ENCODE results near the gene DSCAML1.

DSCAML1 gene

GRCh38 chr11:117524468-117525183 lies 272.4 kb downstream of the DSCAML1 start:
- H3K4me3 ChIP-seq (replicated peaks; ENCODE audit: low read depth, low read length) = no peak overlapping the region
- no peak for DNase-seq (ENCODE audit: extremely low read depth, low read depth)
- TF ChIP-seq CTCF (IDR thresholded peaks at IDR 0.05; ENCODE audit: low read depth, low read length, missing control alignments) = no peak

GRCh38 chr11:117523680-117524079 lies 273.3 kb downstream of the DSCAML1 start:
- no peak overlapping the region for H3K4me3 ChIP-seq (replicated peaks; ENCODE audit: low read depth, low read length)
- no peak for TF ChIP-seq CTCF (IDR thresholded peaks at IDR 0.05; ENCODE audit: low read depth, low read length, missing control alignments)
- DNase-seq (ENCODE audit: extremely low read depth, low read depth) = no peak

GRCh38 chr11:117521974-117522373 lies 275.0 kb downstream of the DSCAML1 start:
- H3K4me3 ChIP-seq (replicated peaks; ENCODE audit: low read depth, low read length) = no peak overlapping the region
- TF ChIP-seq CTCF (IDR thresholded peaks at IDR 0.05; ENCODE audit: low read depth, low read length, missing control alignments) = no peak
- DNase-seq (ENCODE audit: extremely low read depth, low read depth) = no peak

GRCh38 chr11:117520966-117521365 lies 276.1 kb downstream of the DSCAML1 start:
- no peak overlapping the region for H3K4me3 ChIP-seq (replicated peaks; ENCODE audit: low read depth, low read length)
- no peak for TF ChIP-seq CTCF (IDR thresholded peaks at IDR 0.05; ENCODE audit: low read depth, low read length, missing control alignments)
- DNase-seq (ENCODE audit: extremely low read depth, low read depth) = no peak

- no peak for TF ChIP-seq CTCF (IDR thresholded peaks at IDR 0.05; ENCODE audit: low read depth, low read length, missing control alignments)
- no peak overlapping the region for H3K4me3 ChIP-seq (replicated peaks; ENCODE audit: low read depth, low read length)
- DNase-seq (ENCODE audit: extremely low read depth, low read depth) = no peak
Measured at GRCh38 chr11:117520201-117520600, 276.8 kb downstream of the DSCAML1 start.

GRCh38 chr11:117519590-117519989 lies 277.4 kb downstream of the DSCAML1 start:
- H3K4me3 ChIP-seq (replicated peaks; ENCODE audit: low read depth, low read length) = no peak overlapping the region
- DNase-seq (ENCODE audit: extremely low read depth, low read depth) = no peak
- TF ChIP-seq CTCF (IDR thresholded peaks at IDR 0.05; ENCODE audit: low read depth, low read length, missing control alignments) = no peak

GRCh38 chr11:117519170-117519569 lies 277.8 kb downstream of the DSCAML1 start:
- no peak for DNase-seq (ENCODE audit: extremely low read depth, low read depth)
- no peak for TF ChIP-seq CTCF (IDR thresholded peaks at IDR 0.05; ENCODE audit: low read depth, low read length, missing control alignments)
- no peak overlapping the region for H3K4me3 ChIP-seq (replicated peaks; ENCODE audit: low read depth, low read length)
